GM18870 (cell line): Measurements from ENCODE around the gene FRAS1.
"Not testable (repeated sequence)": the region's sequence is repeated elsewhere in the genome, so short reads cannot be mapped to it uniquely, and the experiment has no call there.

Experiments used
- ATAC-seq: cut with Tn5 transposase; IDR thresholded peaks from one replicate; pipeline ENCODE4 v1.9.1; 2021; ENCODE audit warnings: moderate library complexity; ENCODE audit not compliant: unreplicated experiment

Gene FRAS1

GRCh38 chr4:78268597-78268996, 211.5 kb downstream of the FRAS1 start:
- ATAC-seq = no peak

- not testable (repeated sequence) for ATAC-seq
These were observed 218.3 kb downstream of the FRAS1 start for GRCh38 chr4:78275450-78275849.

GRCh38 chr4:78286281-78286680, 229.2 kb downstream of the FRAS1 start:
- no peak for ATAC-seq

GRCh38 chr4:78288327-78288726, 231.2 kb downstream of the FRAS1 start:
- ATAC-seq = no peak

GRCh38 chr4:78291277-78291676, 234.2 kb downstream of the FRAS1 start:
- no peak for ATAC-seq

GRCh38 chr4:78292341-78292740, 235.2 kb downstream of the FRAS1 start:
- no peak for ATAC-seq

- ATAC-seq = no peak
These were observed 235.7 kb downstream of the FRAS1 start for GRCh38 chr4:78292856-78293255.

- ATAC-seq = no peak
These were observed 236.2 kb downstream of the FRAS1 start for GRCh38 chr4:78293348-78293747.

GRCh38 chr4:78293821-78294301, 236.7 kb downstream of the FRAS1 start:
- ATAC-seq = no peak

- no peak for ATAC-seq
These were observed 239.1 kb downstream of the FRAS1 start for GRCh38 chr4:78296261-78296660.

- ATAC-seq = peak; percentile 60
These were observed 240.1 kb downstream of the FRAS1 start for GRCh38 chr4:78297116-78297800.

- no peak for ATAC-seq
These were observed 241.5 kb downstream of the FRAS1 start for GRCh38 chr4:78298618-78299017.

- peak; percentile 48 for ATAC-seq
These were observed 242.4 kb downstream of the FRAS1 start for GRCh38 chr4:78299565-78299972.

GRCh38 chr4:78307263-78307662, 250.1 kb downstream of the FRAS1 start:
- ATAC-seq = not testable (repeated sequence)

GRCh38 chr4:78308517-78308916, 251.4 kb downstream of the FRAS1 start:
- ATAC-seq = no peak

GRCh38 chr4:78309352-78309751, 252.2 kb downstream of the FRAS1 start:
- ATAC-seq = no peak

GRCh38 chr4:78310007-78310739, 253.1 kb downstream of the FRAS1 start:
- ATAC-seq = no peak

GRCh38 chr4:78310740-78311115, 253.6 kb downstream of the FRAS1 start:
- ATAC-seq = no peak

GRCh38 chr4:78311306-78311705, 254.2 kb downstream of the FRAS1 start:
- no peak for ATAC-seq

- no peak for ATAC-seq
These were observed 256.0 kb downstream of the FRAS1 start for GRCh38 chr4:78312989-78313753.

- ATAC-seq = no peak
These were observed 256.6 kb downstream of the FRAS1 start for GRCh38 chr4:78313754-78314120.

GRCh38 chr4:78318126-78318525, 261.0 kb downstream of the FRAS1 start:
- ATAC-seq = no peak
